GM19099 (cell line): Measurements from ENCODE around the gene KRTAP10-3.

ENCODE experiments used
- POLR2A ChIP-seq: IDR thresholded peaks from 3 replicates; pipeline ENCODE4 v1.6.1; 2011; ENCODE audit warnings: low read depth; ENCODE audit not compliant: insufficient read length; ENCODE audit errors: extremely low read depth

The KRTAP10-3 gene

GRCh38 chr21:44510508-44511218, 47.9 kb downstream of the KRTAP10-3 start:
- TF ChIP-seq POLR2A: no peak

DNA sequence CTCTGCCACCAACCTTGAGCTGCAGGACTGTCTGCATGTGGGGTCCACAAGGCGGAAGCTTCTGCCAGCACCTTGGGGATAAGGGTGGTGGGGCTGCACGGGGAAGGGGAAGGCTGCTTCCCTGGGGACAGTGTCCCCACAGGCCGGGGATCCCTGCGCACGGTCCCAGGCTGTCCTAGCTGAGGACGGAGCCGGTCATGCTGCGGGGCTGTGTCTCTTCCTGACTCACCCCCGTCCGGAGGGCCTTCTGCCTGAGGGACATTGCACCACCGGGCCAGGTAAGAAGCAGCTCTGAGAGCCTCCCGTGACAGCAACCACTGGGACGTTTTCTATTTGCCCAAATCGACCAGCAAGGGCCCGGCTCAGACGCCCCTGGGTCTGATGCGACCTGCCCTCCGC, 48.5 kb downstream of the KRTAP10-3 start:
- TF ChIP-seq POLR2A: no peak

DNA sequence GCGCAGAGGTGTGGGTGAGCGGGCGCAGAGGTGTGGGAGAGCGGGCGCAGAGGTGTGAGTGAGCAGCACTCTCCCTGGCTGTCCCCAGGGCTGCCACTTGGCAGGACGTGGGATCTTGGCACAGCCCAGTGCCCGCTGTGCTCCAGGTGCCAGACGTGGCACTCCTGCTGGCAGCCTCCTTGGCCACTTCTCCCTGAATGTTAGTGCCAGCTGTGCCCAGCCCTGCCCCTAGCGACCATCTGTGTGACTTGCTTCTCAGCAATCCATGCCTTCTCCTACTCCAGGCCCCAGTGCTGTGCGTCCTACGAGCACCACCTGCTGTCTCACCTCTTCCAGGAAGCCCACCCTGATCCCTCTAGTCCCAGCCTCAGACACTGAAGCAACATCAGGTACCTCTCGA, 49.1 kb downstream of the KRTAP10-3 start:
- TF ChIP-seq POLR2A: no peak

- no peak for TF ChIP-seq POLR2A
These were observed 49.7 kb downstream of the KRTAP10-3 start for GRCh38 chr21:44508711-44509445.

DNA sequence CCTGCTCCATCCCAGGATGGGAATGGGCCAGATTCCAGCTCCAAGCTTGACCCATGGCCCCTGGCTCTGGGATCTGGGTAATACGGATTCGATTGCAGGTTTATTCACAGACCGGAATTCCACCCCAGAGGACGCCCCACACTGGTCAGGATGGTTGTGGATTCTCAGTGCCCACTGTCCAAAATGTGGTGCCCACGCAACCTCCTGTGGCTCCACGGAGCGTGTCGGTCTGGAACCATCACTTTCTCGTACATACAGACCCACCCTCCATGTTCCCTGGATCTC, 50.2 kb downstream of the KRTAP10-3 start:
- no peak for TF ChIP-seq POLR2A
